ENCODE results near the gene TIGD6.

TIGD6 gene

DNA sequence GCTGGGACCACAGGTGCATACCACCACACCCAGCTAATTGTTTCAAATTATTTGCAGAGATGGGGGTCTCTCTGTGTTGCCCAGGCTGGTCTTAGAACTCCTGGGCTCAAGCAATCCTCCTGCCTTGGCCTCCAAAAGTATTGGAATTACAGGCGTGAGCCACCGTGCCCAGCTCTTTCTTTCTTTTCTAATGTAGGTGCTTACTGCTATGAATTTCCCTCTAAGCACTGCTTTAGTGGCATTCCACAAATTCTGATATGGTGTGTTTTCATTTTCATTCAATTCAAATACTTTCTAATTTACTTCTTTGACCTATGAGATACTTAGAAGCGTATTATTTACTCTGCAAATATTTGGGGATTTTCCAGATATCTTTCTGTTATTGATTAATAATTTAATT lies 15.0 kb upstream of the TIGD6 start:
- no peak for DNase-seq

DNA sequence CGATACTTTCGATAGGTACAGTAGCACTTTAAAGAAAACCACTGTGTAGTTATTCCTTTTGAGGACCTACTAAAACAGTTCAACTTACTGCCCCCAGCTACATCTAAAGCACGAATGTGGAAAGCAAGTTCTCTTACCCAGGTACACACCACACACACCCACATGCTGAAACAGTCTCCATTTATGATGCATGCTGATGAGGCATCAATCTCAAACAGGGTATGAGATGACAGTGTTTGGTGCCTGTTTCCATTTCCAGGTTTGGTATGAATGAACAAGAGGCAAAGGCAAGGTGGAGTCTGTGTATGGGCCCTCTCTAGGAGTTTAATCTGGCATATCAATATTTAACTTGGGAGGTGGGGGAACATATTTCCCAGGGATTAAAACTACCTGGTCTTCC lies 14.0 kb upstream of the TIGD6 start:
- peak; percentile 19 for DNase-seq

DNA sequence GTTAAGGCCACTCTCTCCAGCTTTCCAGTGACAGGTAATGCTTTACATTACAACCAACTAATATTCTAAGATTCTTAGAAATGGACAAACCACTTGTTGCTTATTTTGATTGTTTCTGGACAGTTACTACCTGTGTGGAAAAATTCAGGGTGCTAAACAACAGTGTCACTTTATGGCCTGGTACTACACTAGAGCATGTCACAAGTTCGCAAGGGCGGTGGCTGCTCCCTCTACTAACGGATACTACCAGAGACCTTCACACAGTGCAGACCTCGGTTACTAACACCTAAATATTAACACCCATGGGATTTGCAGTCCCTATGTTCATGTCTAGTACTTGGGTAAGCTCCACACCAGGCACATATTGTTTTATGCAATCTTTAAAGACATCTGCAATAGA lies 13.5 kb upstream of the TIGD6 start:
- no peak for DNase-seq

DNA sequence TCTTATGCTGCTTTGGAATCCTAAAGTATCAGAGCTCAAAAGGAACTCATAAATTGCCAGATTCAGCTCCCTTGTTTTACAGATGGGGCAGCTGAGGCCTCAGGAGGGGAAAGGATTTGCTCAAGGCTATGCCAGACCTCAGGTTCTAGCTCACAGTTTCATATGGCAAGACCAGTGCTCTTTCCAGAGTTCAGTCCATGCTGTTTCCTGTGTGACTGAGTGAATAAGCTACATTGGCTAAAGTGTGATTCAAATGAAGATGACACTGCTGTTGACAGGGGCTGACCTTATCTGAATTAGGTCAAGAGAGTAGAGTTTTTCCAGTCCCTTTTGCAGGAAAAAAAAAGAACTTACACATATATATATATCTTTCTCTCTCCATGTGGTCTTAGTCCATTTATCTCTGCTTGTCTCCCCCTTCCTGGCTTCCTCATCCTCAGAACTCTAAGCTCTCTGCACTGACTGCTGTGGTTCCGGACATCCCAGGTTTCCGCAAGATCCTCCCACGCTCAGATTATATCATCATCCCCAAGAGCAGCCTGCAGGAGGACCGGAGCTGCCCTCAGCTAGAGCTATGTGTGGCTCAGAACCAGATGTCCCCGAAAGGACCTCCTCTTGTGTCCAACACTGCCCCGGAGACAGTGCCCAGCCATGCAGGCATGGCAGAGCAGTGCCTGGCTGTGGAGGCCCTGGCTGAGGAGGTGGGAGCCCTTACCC lies 9.4 kb upstream of the TIGD6 start:
- DNase-seq: no peak

DNA sequence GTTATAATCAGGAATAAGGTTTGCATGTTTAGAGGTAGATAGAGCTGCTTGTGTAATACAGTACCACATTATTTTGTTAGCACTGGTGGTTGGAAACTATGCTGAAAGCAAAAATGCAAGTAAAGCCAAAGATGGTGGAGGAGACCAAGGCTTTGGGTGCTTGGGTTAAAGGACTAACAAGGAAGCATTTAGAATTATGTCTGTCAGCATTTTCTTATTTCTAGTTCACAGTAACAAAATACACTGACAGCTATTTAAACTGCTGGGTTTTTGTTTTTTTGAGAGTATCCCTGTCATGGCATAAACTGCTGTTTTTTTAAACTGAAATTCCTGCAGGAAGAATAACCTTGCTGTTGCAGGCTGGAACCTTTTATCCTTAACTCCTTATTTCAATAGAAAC lies 6.6 kb upstream of the TIGD6 start:
- no peak for DNase-seq

DNA sequence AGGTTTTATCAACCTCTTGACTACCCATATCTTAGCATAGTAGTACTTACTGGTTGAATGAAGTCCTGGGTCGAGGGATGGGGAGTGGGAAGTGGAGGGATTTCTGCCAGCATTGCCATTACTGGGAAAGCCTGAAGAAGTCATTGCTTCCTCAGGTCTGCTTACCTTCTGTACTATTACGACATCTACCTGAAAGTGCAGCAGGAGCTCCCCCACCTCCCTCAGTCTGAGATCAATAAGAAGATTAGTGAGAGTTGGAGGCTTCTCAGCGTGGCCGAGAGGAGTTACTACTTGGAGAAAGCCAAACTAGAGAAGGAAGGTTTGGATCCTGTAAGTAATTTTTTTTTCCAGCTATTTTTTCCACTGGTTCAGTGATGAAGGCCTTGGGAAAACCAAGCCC lies 5.9 kb upstream of the TIGD6 start:
- no peak for DNase-seq

DNA sequence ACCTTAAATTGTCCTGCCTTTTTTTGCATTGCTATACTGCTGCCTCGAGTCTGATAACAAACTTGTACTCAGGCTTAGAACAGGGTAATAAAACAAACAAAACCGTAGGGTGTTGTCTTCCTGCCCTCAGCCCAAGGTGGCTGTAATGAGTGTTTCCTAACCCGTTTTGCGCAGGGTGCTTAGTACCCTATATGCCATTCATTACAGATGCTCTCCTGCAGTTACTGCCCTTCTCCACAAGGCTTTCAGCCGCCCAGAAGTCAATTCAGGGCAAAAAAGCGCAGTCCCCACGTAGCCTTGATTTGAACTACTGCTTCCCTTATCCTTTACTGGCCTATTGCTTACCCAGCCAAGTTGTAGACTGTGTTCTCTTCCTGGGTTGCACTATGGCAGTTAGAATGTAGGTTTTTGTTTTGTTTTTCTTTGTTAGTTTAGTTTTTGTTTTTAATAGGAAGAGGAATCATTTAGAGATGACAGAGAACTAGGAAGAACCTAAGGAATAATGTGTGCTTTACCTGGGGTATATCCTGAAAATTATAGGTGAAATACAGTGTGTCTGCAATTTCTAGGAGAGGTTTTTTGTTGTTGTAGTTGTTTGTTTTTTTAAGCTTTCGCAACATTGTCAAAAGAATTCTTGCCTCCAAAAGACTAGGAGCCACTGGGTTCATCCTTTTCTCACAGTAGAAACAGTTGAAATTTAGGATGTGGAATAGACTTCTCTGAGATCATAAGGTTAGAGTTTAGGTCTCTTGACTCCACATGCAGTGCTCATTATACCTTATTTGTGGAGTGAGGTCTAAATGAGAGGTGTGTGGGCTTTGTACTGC lies 1.4 kb upstream of the TIGD6 start:
- DNase-seq: peak; percentile 72

DNA sequence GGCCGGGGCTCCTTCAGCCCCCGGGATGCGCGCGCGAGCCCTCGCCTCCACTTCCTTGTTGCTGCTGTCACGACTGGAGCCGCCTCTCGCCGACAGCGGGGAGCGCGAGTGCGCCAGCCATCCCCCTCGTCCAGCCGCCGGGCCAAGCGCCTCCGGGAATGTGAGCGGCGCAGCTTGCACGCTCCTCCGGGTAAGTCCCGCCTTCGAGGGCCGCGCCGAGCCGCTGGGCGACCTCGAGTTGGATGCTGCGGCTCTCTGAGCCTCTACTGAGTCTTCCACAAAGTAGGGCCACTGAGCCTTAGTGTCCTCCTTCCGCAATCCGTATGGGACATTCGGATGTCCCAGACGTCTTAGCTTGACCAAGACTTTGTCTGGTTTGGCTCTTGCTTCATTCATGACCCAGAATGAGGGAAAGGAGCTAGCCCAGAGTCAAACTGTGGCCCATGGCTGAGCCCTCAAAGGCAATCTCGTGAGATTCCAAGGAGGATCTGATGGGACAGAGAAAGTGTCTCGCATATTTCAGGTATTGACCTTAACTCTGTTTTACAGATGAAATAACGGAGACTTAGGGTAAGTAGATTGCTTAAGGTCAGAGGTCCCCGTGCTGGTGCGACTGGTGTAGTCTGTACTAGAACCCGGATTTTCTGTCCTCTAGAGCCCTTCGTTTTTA lies 671 bp upstream of the TIGD6 start:
- DNase-seq: peak; percentile 39

DNA sequence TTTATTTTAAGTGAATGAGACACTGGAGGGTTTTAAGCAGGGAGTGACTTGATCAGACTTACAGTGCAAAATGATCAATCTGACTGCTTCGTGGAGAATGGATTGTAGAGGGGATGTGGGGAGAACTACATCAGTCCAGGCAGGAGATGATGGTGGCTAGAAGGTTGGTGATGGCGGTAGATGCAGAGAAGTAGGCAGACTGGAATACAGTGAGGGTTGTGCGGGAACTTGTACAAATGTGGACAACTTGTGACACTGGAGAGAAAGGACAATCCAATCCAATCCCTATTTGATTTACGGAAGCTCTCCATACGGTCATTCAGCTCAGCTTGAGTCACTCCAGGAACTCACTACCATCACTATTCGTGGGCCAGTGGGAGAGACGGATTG lies 593 bp downstream of the TIGD6 start:
- DNase-seq: no peak

DNA sequence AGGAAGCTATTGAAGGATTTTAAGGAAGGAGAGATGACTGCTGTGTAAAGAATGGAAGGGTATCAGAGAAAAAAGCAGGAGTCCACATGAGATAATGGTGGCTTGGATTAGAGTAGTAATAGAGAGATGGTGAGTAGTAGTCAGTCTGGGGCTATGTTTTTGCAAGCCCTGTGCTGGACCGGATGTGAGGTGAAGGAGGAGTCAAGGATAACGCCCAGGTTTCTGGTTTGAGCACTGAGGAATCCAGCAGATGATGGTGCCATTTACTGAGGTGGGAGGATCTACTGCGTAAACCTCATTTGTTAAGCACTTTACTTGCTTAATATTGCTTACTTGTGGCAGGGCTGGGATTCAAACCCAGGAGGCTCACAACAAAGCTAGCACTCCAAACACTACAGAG lies 1.1 kb downstream of the TIGD6 start:
- DNase-seq: no peak

DNA sequence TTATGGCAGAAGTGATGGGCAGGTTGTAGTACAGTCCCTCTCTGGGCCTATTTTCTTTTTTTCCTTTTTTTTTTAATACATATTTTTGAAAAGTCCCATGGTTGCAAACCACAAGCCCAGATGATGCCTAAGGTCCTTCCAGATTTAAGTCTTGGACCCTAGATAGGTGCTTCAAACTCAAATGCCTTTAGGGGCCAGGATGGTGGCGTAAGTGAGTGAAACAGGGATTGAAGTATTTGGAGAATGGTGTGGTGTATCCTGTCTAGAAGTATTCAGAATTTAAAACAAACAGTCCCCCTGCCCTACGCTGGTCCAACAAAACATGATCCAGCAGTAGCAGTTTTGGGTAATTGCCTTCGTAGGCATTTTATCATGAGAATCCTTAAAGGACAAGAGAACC lies 2.2 kb downstream of the TIGD6 start:
- DNase-seq: no peak

DNA sequence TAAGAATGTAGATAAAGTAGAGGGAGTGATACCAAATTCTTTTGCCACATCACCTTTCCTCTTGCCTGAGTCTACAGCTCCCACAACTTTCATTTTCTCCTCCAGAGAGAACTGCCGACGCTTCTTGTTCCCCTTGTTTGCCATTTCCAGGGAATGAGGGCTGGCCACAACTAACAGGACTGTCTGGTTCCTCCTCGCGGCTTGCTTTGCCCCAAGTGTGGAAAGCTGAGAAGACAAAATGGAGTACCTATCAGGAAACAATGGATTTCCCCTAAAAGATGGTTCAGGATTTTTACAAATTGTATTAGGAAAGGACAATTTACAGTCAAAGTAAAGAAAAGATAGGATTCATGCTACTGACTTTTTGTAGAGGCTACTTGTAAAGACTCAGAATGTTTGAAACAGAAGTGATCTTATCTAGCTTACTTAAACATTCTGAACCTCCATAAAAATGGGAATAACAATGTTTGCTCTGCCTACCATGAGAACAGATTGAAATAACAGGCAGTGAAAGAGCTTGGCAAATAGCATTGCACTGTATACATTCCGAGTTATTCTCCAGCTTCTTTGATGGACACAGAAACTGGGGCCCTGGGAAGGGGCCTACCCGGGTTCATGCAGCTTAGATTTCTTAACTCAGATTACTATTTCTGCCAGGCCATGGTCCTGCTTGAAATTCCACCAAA lies 4.1 kb downstream of the TIGD6 start:
- no peak for DNase-seq

DNA sequence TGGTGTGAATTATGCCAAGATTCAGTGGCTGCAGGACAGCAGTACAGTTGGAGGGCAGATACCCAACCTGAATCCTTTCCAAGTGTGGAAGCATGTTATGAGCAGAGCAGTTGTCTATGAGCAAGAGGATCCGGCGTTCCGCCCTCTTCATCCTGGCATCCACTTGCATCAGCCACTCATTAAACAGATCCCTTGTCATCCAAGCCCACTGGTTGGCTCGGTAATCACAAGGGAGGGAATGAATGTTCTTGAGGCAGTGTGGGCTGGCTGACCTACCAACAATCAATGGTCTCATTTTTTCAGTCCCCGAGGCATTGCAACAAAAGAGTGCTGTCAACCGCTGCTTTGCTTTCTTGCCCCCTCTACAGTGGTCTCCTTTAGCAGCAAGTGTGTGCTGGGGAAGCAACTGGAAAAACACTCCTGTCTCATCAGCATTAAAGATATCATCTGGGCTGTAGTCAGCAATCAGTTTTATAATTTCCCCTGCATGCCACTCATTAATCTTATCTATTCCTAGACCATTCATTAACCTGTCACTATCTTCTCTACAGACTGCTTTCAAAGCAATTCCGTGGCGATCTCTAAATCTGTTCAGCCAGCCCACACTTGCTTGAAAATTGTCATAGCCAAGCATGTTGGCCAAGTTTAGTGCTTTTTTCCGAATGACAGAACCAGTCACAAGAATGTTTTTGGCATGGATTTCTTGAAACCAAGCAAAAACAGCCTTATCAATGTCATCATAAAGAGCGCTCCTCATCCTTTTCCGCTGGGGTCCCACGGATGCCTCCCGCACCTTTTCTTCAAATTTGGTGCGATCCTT lies 4.9 kb downstream of the TIGD6 start:
- no peak for DNase-seq

DNA sequence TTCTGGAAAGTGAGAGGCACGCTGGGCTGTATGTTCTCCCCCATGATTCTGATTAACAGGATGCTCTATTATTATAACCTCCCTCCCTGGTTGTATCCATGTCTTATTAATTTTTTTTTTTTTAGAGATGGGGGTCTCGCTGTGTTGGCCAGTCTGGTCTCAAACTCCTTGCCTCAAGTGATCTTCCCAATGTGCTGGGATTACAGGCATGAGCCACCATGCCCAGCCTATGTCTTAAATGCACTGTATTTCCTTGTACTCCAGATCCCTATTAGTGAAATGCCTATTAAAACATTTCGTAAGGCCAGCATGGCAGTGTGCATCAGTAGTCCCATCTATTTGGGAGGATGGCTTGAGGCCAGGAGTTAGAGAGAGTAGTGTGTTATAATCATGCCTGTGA lies 7.0 kb downstream of the TIGD6 start:
- DNase-seq: no peak

DNA sequence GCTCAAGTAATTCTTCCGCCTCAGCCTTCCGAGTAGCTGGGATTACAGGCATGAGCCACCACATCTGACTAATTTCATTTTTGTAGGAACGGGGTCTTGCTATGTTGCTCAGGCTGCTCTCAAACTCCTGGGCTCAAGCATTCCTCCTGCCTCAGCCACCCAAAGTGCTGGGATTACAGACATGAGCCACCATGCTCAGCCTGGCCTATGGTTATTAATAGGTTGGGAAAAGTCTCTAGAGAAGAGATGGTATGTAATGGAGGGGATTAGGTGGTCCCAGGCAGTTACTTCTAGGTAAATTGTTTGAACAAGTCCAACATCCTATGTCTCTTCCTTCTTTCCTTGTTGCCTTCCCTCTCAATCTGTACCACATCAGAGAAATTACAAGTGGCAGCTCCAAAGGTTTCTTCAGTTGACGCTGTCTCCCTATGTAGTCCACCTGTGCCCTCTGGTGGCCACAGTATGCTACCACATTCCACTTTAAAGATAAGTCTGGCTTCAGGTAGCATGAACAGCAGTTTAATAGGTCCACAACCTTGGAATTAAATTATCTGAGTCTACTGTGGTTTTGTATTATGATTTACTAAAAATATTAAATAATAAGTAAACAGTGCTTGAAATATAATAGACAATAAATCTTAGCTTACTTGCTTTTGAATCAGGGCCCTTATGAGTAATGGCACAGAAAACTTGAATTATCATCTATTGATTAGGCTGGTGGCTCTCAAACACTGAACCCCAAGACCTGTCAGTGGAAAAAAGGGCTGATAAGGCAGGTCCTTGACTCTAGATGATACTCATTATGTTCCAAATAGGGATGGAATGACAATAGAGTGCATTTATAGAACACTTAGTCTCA lies 9.7 kb downstream of the TIGD6 start:
- peak; percentile 63 for DNase-seq

DNA sequence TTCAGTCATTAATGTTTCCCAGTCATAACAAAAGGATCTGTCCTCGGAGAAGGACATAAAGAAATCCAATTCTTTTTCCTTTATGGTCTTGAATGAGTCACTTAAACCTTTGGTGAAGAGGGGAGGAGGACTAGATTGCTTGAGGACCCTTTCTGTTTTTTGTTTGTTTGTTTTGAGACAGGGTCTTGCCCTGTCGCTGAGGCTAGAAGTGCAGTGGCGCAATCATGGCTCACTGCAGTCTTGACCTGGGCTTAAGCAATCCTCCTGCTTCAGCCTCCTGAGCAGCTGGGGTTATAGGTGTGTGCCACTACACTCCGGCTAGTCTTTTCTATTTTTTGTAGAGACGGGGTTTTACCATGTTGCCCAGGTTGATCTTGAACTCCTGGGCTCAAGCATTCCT lies 12.3 kb downstream of the TIGD6 start:
- no peak for DNase-seq

DNA sequence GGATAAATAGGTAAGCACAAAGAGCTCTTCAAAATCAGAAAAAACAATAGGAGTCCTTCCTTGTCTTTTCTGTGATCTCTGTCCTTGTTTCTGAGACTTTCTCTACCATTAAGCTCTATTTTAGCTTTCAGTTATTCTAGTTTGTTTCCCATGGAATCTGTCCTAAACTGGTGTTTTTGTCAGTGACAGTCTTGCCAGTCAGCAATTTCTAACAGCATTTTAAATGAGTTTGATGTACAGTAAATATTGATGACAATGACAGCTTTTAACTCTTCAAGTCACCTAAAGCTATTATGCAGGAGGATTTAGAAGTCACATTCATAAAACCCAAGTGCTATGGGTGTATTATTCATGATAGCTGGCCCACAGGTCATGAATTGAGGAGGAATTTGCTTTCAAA lies 17.9 kb downstream of the TIGD6 start:
- no peak for DNase-seq

DNA sequence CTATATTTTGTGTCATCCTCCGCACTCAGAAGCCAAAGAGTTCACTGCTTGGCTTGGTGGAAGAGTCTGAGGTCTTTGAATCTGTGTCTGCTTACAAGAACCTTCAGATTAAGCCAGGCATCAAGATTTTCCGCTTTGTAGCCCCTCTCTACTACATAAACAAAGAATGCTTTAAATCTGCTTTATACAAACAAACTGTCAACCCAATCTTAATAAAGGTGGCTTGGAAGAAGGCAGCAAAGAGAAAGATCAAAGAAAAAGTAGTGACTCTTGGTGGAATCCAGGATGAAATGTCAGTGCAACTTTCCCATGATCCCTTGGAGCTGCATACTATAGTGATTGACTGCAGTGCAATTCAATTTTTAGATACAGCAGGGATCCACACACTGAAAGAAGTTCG lies 19.2 kb downstream of the TIGD6 start:
- no peak for DNase-seq

DNA sequence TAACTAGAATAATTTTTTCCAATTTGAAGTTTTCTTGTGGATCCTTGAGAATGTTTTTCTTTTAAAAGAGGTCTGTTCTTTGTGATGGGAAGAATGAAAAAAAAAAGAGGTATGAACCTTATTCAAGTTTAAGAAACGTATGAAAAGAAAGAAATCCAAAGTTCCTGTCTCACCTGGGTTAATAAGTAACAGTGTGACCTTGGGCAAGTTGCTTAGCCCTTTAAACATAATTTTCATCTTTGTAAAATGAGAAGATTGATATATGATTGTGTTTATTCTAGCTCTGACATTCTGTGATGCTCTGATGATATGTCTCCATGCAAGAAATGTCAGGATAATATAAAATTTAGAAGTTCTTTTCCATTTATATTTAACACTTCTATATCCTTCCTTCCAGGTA lies 20.6 kb downstream of the TIGD6 start:
- DNase-seq: no peak

DNA sequence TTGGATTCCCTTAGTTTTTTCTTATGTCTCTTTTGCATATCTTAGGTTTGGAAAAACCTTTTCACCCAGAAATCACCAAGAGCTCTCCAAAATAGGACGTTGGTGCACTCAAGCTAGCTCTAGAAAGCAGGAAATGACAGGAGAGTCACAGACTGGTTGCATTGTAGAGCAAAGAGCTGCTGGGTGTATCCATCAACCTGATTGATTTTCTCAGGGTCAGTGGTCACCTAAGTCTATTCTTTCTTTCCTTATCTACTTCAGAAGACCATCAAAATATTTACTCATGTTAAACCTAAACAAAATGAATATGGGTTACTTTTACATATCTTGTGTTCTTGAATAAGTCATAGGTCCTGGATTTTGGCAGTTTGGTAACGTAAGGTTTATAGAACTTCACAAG lies 25.0 kb downstream of the TIGD6 start:
- no peak for DNase-seq

DNA sequence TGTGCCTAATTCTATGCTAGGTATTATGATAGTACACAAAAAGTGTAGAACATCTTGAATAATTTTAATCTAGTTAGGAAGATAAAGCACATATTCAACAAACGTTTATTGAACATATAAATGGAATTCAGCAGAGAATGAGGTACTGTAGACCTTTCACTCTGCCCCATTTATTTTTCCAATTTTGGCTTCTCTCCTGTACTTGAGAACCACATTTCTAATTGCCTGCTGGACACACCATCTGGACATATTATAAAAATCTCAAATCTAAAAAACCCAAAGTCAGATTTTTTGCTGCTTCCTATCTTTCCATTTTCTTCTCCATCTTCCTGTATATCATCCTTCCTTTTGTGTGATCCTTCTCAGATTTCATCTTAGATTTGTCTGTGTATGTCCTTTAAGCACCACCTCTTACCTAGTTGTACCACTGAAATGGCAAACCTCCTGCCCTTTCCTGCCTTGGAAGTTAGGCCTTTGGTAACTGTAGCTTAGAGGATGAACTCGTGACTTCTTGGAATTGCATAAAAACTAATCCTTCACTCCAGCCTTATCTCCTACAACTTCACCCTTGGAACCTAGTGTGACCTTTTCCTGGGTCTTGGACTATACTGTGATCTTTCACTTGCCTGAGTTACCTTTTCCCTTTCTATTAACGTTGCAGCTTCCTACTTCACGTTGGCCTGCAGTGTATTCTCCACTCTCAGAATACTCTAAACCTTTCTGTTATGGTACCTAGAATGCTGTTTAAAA lies 31.1 kb downstream of the TIGD6 start:
- DNase-seq: no peak

Measured in stimulated activated CD4-positive, alpha-beta T cell treated with anti-CD3 and anti-CD28 coated beads, Interleukin-1b, Interleukin-23, amount 100 ng/mL, for 48 hours (primary cell).